NT2/D1 (cell line): ENCODE measurements around the gene ABCC4.

Source experiments
- YY1 ChIP-seq: IDR thresholded peaks from 2 replicates; pipeline ENCODE4 v1.6.1; 2011; ENCODE audit not compliant: insufficient read length, insufficient read depth
- ZNF274 ChIP-seq: IDR thresholded peaks from 2 replicates; pipeline ENCODE4 v1.6.1; 2011; ENCODE audit warnings: mild to moderate bottlenecking, low read depth, low read length

- TF ChIP-seq ZNF274, result no peak
- no peak for TF ChIP-seq YY1
Observed at GRCh38 chr13:95284436-95284835, 16.8 kb downstream of the ABCC4 start.
